HG02763 (cell line): ENCODE results near the gene FCGR2B.
"Not testable (repeated sequence)": the region's sequence is repeated elsewhere in the genome, so short reads cannot be mapped to it uniquely, and the experiment has no call there.

Experiments used
- ATAC-seq: cut with Tn5 transposase; IDR thresholded peaks from one replicate; pipeline ENCODE4 v1.9.1; 2021; ENCODE audit warnings: mild to moderate bottlenecking, moderate library complexity; ENCODE audit not compliant: unreplicated experiment

FCGR2B gene

DNA sequence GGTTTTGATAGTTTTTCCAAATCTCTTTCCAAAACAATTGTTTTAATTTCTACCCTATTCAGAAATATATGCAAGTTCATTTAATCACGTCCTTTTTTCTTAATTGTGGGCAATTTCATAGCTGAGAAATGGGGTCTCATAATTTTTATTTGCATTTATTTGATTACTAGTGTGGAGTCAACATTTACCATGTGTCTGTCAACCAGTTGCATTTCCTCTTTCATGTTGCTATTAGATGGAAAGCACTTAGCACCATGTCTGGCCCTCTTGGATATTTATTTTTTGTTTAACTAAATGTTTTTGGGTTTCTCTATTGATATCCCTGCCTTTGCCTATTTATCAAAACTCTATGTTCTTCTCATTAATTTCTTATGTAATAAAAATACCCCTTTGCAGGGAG lies 18.1 kb upstream of the FCGR2B start:
- ATAC-seq = not testable (repeated sequence)

DNA sequence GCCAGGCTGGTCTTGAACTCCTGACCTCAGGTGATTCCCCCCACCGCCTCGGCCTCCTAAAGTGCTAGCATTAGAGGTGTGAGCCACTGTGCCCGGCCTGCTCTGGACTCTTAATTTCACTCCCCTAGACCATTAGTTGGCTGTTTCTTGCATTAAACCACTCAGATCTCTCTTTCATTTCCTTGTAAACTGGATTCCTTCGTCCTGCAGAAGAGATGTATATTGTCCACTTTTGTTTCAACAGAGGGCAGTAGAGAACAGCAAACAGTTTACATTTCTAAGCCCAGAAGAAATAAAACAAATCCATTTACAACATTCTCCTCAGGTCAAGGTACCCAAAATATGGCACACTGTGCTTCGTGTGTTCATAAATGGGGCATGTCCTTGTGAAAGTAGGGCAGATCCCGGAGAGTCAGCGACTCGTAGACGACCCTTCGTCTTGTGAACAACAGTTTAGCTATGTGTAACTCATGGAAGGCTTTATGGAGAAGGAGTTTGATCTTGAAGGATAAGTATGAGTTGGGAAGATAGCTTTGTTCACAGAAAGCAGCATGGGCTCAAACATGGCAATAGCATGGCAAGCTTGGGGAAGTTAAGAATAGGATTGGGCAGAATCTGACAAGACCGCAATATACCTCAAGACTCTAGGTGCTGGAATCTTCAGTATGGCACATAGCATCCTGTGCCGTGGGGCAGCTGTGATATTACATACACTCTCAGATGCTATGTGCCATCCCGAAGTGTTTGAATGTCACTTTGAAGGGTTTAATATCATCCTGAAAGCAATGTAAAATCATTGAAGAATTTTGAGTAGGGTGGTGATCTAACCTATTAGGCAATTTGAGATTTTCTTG lies 15.2 kb upstream of the FCGR2B start:
- ATAC-seq = not testable (repeated sequence)

DNA sequence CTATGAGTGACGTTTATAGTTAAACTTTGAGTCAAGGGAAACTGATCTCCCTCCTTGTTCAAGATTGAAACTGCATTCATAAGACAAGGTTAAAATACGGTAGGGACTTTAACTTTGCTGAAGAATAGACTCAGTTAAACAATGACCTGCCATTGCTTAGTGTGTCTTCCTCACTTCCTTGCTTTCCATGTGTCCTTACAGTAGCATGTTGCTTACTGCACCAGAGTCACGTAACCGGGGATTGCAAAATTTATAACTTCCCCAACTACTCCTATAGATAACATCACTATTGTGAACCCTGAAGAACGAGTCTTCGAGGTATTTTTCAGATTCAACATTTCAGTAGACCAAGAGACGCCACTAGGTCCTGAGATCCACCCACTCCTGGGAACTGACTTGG lies 9.4 kb upstream of the FCGR2B start:
- ATAC-seq = not testable (repeated sequence)

DNA sequence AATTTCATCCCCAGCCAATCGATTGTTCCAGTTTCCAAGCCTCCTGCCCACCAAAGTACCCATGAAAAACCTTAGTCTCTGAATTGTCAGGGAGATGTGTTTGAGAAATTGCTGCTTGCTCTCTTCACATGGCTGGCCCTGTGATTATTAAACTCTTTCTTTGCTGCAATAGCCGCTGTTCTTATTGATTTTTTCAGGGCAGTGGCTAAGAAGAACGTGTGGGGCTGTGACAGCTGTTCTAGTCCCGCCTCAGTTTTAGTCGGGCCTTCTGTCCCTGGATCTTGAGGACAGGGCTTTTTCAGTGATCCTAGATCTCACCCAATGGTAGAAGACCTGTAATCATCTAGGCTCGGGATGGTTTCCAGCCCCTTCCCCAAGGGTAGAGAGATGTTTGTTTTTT lies 9.0 kb upstream of the FCGR2B start:
- not testable (repeated sequence) for ATAC-seq

DNA sequence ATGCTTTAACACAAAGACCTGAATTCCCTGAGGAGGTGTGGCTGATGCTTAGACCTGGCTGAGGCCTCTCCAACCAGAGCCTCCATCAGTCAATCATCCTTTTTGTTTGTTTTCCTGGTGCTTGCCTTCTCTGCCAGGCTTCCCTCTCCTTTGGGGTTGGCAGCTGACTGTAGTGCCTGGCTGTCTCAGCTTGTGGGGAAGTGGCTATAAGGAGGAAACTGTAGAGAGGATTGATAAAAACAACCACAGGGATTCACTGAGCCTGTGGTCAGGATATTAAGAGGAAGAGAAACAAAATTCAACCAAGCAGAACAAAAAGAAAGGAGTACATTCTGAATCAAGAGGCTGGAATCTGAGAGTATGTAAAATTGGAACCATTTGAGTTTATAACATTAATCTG lies 4.4 kb upstream of the FCGR2B start:
- ATAC-seq = not testable (repeated sequence)

- not testable (repeated sequence) for ATAC-seq
These were observed 1.2 kb upstream of the FCGR2B start for GRCh38 chr1:161661660-161662311.

GRCh38 chr1:161663569-161663968 lies 626 bp downstream of the FCGR2B start:
- ATAC-seq = peak; percentile 13

DNA sequence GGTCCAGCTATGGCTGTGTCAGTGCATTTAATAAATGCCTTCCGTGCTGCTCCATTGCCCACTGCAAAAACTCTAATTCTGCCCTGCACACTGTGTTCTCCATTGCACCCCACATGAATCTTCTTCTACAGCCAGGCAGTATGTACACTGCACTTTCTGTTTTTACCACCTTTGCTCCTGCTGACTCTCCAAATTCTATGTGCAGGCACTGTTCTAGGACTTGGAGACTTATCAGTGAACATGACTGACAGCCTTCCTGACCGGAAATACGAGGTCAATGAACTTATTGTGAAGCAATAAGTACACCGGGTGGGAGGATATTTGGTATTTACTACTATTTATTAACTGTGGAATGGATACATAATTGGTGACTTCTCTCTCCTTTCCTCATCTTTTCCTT lies 1.7 kb downstream of the FCGR2B start:
- ATAC-seq = not testable (repeated sequence)

GRCh38 chr1:161671045-161672020 lies 8.4 kb downstream of the FCGR2B start:
- not testable (repeated sequence) for ATAC-seq

- ATAC-seq = not testable (repeated sequence)
These were observed 10.5 kb downstream of the FCGR2B start for GRCh38 chr1:161673437-161673836.

DNA sequence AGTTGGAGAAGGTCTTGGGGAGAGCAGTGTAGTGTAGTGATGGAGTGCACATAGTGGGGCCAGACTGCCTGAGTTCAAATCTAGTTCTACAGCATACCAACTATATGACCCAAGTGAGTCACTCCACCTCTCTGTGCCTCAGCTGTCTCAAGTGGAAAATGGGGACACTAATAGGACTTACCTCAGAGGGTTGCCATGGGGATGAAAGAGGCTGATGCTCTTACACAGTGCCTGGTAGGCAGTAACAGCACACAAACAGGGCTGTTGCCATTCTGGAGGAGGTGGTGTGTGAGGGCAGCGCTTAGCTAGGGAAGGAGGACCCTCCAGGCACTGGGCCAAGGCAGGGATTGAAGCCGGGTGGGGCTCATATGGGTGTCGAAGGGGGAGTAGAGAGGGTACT lies 11.5 kb downstream of the FCGR2B start:
- not testable (repeated sequence) for ATAC-seq

DNA sequence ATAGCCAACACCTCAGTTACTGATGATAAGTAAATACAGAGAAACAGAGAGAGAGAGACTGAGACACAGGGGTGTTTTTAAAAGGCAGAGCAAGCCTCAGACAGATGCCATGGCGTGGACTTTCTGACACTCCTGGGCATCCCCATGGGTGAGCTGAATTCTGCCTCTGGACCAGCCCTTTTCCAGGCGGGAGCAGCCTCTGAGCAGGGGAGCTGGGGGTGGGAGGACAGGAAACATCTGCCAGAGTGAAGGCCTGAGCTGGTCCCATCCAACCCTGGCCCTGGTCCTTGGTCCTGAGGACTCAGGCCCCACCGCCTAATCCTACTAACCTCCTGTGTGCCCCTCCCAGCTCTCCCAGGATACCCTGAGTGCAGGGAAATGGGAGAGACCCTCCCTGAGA lies 12.0 kb downstream of the FCGR2B start:
- not testable (repeated sequence) for ATAC-seq

DNA sequence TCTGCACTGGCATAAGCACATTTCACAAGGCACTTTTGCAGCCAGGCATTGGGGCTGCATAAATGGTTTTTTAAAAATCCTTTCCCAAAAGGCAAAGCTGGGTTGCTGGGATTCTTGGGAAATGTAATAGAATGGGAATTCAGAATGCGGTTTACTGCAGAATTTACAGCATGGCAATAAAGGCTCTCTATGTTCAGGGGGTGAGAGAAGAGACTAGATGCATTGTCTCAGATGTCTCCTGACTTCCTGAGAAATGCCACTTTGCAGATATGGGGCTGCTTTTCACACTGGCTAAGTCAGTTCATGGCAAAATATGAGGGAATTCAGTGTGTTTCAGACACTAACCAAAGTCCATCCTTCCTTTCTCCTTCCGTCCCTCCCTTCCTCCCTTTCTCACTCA lies 13.5 kb downstream of the FCGR2B start:
- no peak for ATAC-seq

GRCh38 chr1:161676958-161677689 lies 14.2 kb downstream of the FCGR2B start:
- no peak for ATAC-seq

DNA sequence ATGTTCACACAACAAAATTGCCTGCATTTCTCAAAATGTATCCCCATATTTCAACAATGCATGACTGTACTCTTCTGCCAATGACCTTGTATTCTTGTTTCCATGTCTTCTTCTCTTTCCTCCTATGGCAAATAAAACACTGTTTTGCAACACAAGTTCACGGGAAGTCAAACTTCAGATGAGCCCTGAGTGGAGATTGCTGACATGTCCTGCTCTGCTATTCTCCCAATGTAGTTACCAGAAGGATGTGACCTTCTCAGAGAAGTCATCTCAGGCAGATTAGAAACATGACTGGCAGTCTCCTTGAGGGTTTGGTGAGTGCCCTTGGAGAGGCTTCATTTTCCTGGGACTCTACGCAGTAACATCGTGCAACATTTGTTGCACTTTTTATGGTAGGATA lies 15.6 kb downstream of the FCGR2B start:
- ATAC-seq = no peak

- no peak for ATAC-seq
These were observed 18.9 kb downstream of the FCGR2B start for GRCh38 chr1:161681879-161682278.

GRCh38 chr1:161688946-161689345 lies 26.0 kb downstream of the FCGR2B start:
- no peak for ATAC-seq

- no peak for ATAC-seq
These were observed 28.9 kb downstream of the FCGR2B start for GRCh38 chr1:161691846-161692245.

- ATAC-seq = not testable (repeated sequence)
These were observed 30.2 kb downstream of the FCGR2B start for GRCh38 chr1:161693020-161693712.

- ATAC-seq = not testable (repeated sequence)
These were observed 35.4 kb downstream of the FCGR2B start for GRCh38 chr1:161698302-161698701.
